GM15510 (cell line): Measurements from ENCODE around the gene SLC17A7.

Experiments used
- POLR2A ChIP-seq: IDR thresholded peaks from 3 replicates; pipeline ENCODE4 v1.6.1; 2011; ENCODE audit warnings: borderline replicate concordance; ENCODE audit not compliant: insufficient read length; ENCODE audit errors: extremely low read depth

Gene SLC17A7

GRCh38 chr19:49440439-49441209 lies 703 bp downstream of the SLC17A7 start:
- no peak for TF ChIP-seq POLR2A

- no peak for TF ChIP-seq POLR2A
These were observed 1.5 kb downstream of the SLC17A7 start for GRCh38 chr19:49439836-49440235.

DNA sequence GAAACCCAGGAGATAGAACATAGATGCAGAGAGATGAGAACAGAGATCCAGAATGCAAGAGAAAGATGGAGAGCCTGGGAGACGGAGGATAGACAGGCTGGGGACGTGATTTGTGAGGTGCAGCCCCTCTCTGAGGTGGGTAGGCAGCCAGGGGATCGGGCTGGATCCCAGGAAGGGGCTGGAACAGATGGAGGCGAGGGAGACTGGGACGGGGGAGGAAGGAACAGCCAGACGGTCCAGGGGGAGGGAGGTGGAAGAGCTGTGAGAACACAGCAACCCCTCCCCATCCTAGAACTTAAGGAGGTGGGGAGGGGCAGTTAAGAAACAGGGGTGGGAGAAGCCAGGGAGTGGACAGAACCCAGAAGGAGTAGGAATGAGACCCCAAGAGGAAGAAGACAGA lies 3.1 kb downstream of the SLC17A7 start:
- no peak for TF ChIP-seq POLR2A

- TF ChIP-seq POLR2A: no peak
These were observed 4.1 kb downstream of the SLC17A7 start for GRCh38 chr19:49437231-49437630.

DNA sequence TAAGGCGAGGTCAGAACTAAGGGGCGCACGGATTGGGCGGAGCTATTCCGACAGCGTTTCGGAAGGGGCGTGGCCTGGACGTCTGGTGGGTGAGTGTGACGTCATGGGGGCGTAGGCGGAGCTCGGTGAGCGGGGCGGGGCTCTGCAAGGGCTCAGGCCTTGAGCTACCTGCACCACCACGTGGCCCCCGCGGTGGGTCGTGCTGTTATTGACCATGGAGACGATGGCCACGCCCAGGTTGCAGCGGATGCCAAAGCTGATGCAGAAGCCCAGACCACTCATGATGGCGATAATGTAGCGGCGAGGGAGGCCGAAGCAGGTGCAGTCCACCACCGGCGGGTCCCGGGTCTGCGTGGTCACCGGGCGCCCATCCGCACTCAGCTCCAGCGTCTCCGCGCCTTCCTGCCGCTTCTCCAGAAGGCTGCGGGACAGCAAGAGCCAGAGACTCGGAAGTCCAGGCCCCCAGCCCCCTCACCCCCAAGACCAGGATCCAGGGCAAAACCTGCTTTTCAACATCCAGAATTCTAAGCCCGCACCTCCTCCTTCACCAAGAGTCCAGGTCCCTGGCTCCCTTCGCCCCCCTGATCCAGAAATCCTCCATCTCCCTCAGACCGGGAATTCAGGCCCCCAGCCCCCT lies 4.8 kb downstream of the SLC17A7 start:
- TF ChIP-seq POLR2A: no peak

DNA sequence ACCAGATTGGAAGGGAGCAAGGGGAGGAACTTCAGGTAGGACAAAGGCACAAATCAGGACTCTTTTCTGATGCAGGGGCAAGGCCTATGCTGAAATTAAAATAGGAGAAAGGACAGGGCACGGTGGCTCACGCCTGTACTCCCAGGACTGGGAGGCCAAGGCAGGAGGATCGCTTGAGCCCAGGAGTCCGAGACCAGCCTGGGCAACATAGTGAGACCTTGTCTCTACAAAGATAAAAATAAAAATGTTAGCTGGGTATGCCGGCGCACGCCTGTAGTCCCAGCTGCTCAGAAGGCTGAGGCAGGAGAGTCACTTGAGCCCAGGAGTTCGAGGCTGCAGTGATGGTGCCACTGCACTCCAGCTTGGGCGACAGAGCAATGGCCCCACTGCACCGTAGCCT lies 5.7 kb downstream of the SLC17A7 start:
- no peak for TF ChIP-seq POLR2A

DNA sequence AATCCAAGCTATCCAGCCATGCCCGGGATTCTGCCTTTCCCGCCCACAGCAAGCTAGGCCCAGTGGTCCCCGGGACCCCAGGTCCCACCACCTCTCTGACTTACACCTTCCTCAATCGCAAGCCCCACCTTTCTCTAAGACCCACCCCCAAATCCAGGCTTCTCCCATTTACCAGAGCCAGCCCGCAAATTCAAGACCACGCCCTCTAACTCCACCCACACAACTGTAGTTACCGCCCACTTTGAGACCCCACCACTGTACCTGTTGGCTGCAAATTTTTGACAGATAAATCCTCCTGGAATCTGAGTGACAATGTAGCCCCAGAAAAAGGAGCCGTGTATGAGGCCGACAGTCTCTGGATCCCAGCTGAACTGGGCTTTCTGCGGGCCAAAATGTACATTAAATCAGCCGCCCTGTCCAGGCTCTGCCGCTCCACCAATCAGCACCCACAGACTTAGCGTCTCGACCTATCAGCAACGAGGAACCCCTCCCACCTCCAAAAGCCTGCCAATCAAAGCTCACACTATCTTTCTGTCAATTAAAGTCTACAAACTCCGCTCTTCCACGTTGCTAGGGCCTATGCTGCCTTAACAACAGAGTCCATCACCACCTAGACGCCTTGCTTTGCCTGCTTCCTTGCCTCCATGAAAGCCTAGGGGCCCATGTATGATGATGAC lies 6.3 kb downstream of the SLC17A7 start:
- TF ChIP-seq POLR2A: no peak

DNA sequence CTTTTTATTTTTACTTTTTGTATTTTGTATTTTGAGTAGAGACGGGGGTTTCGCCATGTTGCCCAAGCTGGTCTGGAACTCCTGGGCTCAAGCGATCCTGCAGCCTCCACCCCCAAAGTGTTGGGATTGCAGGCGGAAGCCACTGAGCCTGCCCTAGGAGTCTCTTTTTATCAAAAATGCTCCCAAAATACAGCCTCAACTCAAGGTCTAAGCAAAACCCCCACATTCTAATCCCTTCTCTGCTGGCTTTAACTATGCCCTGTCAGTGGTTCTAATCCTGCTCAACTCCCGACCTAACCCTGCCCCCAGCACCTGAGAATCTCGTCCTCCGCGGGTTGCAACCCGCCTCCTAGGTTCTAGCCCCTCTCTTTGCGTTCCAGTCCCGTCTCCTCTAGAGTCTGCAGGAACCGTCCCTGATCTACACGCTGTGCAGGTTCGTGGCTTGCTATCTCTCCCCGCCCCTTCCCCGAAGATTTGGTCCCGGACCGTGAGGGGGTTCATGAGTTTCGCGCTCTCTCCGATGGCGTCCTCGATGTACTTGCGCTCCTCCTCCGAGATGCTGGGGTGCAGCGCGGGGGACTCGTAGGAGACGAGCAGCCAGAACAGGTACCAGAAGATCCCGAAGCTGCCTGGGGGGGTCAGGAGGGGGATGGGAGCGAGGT lies 8.0 kb downstream of the SLC17A7 start:
- TF ChIP-seq POLR2A: no peak

DNA sequence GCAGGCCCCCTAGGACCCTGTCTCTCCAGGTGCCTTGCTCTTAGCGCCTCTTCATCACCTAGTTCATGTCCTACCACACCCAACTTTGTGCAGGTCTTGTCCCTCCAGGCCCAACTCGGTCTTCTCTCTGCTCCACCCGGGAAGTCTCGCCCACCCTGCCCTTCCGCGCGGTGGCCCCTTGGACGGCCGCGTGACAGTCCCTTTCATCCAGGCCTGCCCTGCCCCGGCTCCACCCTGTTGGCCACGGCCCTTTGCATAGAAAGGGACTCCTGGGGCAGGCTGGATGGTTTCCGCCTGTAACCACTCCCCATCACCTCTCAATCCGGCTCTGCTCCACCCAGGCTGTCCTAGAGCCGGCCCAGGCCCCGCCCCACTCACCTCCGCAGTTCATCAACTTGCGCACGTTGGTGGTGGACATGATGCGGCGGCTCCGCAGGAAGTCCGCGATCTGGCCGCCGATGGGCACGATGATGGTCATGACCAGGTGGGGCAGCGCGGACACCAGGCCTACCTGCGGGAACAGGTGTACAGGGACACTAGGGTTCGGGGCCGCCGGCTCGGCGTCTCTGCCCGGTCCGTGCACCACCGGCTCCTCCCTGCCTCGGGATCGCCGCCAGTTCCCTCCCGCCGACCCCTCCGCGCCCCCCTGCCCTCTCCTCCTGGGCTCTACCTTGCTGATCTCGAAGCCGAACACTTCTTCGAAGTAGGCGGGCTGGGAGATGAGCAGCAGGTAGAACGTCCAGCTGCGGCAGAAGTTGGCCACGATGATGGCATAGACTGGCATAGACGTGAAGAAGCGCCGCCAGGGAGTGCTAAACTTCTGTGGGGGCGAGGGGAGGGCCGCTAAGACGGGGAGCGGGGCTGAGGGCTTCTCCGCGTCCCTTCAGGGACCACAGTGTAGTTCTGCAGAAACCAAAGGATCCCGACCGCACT lies 8.9 kb downstream of the SLC17A7 start:
- TF ChIP-seq POLR2A: no peak

DNA sequence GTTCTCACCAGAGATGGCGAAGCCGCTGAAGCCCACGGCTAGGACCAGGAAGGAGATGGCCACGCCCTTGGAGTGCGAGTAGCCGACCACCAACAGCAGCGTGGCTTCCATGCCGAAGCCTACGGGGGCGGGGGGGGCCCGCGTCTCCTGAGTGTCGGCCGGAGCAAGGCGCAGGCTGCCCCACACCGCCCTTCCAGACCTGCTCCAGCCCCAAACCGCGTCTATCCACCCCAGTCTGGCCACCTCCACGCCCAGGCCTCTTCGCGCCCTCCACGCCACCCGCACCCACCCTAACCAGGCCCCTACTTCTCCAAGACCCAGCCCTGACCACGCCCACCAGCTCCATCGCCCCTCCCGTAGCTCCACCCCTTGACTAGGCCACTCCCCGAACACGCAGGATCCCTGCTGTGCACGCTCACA lies 10.0 kb downstream of the SLC17A7 start:
- TF ChIP-seq POLR2A: no peak

- no peak for TF ChIP-seq POLR2A
These were observed 10.5 kb downstream of the SLC17A7 start for GRCh38 chr19:49430678-49431329.

DNA sequence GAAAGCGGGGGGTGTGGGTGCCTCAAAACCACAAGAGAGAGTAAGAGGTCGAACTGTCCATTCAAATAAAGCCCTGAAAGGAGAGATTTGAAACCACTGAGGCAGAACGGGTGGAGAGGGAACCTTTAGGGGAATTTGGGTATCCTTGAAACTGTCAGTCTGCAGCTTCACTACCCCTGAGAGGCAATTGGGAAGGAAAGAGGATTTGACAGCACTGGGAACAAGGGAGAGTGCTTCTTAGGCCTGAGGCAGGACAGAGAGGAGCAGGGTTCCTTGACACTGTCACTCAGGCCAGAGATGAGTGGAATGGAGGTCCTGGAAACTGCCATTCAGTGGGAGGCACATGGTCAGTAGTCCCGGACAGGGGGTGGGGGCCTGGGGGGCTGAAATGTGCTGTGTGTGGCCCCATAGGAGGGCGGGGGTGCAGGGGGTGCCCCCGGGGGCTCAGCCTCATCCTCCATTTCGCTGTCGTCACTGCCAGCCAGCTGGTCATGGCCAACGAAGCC lies 11.1 kb downstream of the SLC17A7 start:
- TF ChIP-seq POLR2A: no peak

DNA sequence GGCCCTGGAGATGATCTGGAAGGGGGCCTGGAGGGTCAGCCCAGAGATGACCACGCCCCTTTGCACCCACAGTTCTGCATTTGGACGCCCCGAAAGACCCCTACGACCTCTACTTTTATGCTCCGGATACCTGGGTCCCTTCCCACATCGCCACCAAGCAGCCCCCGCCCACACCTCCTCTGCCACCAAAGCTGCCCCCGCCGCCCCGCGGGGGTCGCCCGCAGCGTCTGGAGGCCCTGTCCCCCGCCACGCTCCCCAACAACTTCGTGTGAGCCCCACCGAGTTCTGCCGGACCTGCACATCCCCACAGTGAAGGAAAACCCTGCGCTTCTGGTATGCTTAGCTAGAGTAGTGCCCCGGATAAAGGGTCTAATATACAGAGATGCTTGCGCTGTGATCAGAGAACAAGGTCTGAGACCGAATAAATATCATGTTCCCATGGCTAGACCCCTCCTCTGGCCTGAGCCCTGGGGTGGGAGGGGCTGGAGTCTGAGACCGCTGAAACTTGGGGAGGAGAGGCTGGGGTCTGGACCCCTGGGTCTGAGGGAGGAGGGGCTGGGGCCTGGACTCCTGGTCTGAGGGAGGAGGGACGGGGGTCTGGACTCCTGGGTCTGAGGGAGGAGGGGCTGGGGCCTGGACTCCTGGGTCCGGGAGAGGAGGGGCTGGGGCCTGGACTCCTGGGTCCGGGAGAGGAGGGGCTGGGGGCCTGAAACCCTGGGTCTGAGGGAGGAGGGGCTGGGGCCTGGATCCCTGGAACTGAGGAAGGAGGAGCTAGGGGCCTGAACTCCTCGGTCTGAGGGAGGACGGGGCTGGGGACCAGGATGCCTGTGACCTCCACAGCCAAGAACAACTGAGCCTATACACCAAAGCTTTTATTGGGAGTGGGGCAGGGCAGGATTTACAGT lies 12.5 kb downstream of the SLC17A7 start:
- TF ChIP-seq POLR2A: no peak

- no peak for TF ChIP-seq POLR2A
These were observed 13.3 kb downstream of the SLC17A7 start for GRCh38 chr19:49427855-49428546.
